GM12892 (cell line): ENCODE results near the gene GPS1.

Source experiments
- POLR2A ChIP-seq: IDR thresholded peaks from 2 replicates; pipeline ENCODE4 v1.6.1; 2011; ENCODE audit warnings: low read depth, low read length, control low read depth
- POLR2AphosphoS5 ChIP-seq: IDR thresholded peaks from 2 replicates; pipeline ENCODE4 v1.6.1; 2011; ENCODE audit warnings: low read depth, low read length, control low read depth
- TAF1 ChIP-seq: IDR thresholded peaks from 2 replicates; pipeline ENCODE4 v1.6.1; 2011; ENCODE audit warnings: low read depth, mild to moderate bottlenecking, control low read depth, low read length, borderline replicate concordance

- TF ChIP-seq POLR2A (no peak), TAF1 (no peak), POLR2AphosphoS5 (no peak)
Observed at GRCh38 chr17:82049521-82049971, 2.2 kb upstream of the GPS1 start.
